ENCODE measurements around the gene FZD4. TPM values are rescaled to one million over a fixed set of nuclear protein-coding genes. Genes with fewer than 3 reads are reported as not detected.
"Not testable (repeated sequence)": the region's sequence is repeated elsewhere in the genome, so short reads cannot be mapped to it uniquely, and the experiment has no call there.

Gene FZD4
- polyA plus RNA-seq, 4 donors = 68.4 to 78.3 (median 72.0) TPM

- DNase-seq (ENCODE audit: low read depth in 4 of 4, low spot score in 3 of 4) = no peak
Measured at GRCh38 chr11:86938900-86939880, 16.0 kb downstream of the FZD4 start.

- DNase-seq (ENCODE audit: low read depth in 4 of 4, low spot score in 3 of 4) = no peak
Measured at GRCh38 chr11:86938203-86938899, 16.8 kb downstream of the FZD4 start.

GRCh38 chr11:86937193-86937806, 17.9 kb downstream of the FZD4 start:
- DNase-seq (ENCODE audit: low read depth in 4 of 4, low spot score in 3 of 4) = not testable (repeated sequence)

- DNase-seq (ENCODE audit: low read depth in 4 of 4, low spot score in 3 of 4) = no peak
Measured at GRCh38 chr11:86934926-86935579, 20.1 kb downstream of the FZD4 start.

GRCh38 chr11:86934582-86934900, 20.7 kb downstream of the FZD4 start:
- no peak for DNase-seq (ENCODE audit: low read depth in 4 of 4, low spot score in 3 of 4)

GRCh38 chr11:86933891-86934581, 21.2 kb downstream of the FZD4 start:
- no peak for DNase-seq (ENCODE audit: low read depth in 4 of 4, low spot score in 3 of 4)

GRCh38 chr11:86932924-86933875, 22.0 kb downstream of the FZD4 start:
- DNase-seq (ENCODE audit: low read depth in 4 of 4, low spot score in 3 of 4) = no peak

GRCh38 chr11:86932259-86932585, 23.0 kb downstream of the FZD4 start:
- no peak for DNase-seq (ENCODE audit: low read depth in 4 of 4, low spot score in 3 of 4)

GRCh38 chr11:86931548-86932258, 23.5 kb downstream of the FZD4 start:
- DNase-seq (ENCODE audit: low read depth in 4 of 4, low spot score in 3 of 4) = no peak

GRCh38 chr11:86930957-86931547, 24.1 kb downstream of the FZD4 start:
- no peak for DNase-seq (ENCODE audit: low read depth in 4 of 4, low spot score in 3 of 4)

GRCh38 chr11:86926975-86927374, 28.2 kb downstream of the FZD4 start:
- no peak for DNase-seq (ENCODE audit: low read depth in 4 of 4, low spot score in 3 of 4)

- DNase-seq (ENCODE audit: low read depth in 4 of 4, low spot score in 3 of 4) = no peak
Measured at GRCh38 chr11:86923999-86924766, 31.0 kb downstream of the FZD4 start.

- no peak for DNase-seq (ENCODE audit: low read depth in 4 of 4, low spot score in 3 of 4)
Measured at GRCh38 chr11:86922225-86922624, 33.0 kb downstream of the FZD4 start.

GRCh38 chr11:86919557-86920210, 35.5 kb downstream of the FZD4 start:
- DNase-seq (ENCODE audit: low read depth in 4 of 4, low spot score in 3 of 4) = no peak

- no peak for DNase-seq (ENCODE audit: low read depth in 4 of 4, low spot score in 3 of 4)
Measured at GRCh38 chr11:86918973-86919372, 36.2 kb downstream of the FZD4 start.

GRCh38 chr11:86918496-86918895, 36.7 kb downstream of the FZD4 start:
- DNase-seq (ENCODE audit: low read depth in 4 of 4, low spot score in 3 of 4) = no peak

- no peak for DNase-seq (ENCODE audit: low read depth in 4 of 4, low spot score in 3 of 4)
Measured at GRCh38 chr11:86917589-86917988, 37.6 kb downstream of the FZD4 start.

All from left renal pelvis (tissue), 4 donors.